ENCODE data around the gene SLC9A9.

DNA sequence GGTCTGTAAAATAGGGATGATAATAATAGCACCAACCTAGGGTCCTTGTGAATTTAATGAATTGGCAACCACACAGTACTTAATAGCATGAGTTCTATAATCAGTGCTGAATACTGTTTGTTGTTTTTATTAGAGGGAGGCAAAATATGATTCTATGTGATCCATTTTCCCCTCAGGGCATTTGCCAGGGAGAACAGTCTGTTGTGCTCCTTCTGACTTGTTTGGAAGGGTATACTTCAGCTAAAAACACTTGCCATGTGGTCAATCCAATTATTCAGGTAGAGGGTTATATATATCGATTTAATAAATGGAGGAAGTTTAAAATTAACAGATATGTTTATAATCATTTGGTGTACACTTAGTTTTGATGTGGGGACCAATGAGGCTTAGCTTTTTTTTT lies 423.4 kb downstream of the SLC9A9 start:
- no peak for TF ChIP-seq POLR2AphosphoS5 (IDR thresholded peaks at IDR 0.05)
- TF ChIP-seq, protein P1, sequence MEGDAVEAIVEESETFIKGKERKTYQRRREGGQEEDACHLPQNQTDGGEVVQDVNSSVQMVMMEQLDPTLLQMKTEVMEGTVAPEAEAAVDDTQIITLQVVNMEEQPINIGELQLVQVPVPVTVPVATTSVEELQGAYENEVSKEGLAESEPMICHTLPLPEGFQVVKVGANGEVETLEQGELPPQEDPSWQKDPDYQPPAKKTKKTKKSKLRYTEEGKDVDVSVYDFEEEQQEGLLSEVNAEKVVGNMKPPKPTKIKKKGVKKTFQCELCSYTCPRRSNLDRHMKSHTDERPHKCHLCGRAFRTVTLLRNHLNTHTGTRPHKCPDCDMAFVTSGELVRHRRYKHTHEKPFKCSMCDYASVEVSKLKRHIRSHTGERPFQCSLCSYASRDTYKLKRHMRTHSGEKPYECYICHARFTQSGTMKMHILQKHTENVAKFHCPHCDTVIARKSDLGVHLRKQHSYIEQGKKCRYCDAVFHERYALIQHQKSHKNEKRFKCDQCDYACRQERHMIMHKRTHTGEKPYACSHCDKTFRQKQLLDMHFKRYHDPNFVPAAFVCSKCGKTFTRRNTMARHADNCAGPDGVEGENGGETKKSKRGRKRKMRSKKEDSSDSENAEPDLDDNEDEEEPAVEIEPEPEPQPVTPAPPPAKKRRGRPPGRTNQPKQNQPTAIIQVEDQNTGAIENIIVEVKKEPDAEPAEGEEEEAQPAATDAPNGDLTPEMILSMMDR (IDR thresholded peaks at IDR 0.05): no peak
- TF ChIP-seq POLR2A (IDR thresholded peaks at IDR 0.05): no peak

All from prostate gland (tissue), 2 donors.